Ovary (tissue), 9 donors: ENCODE results near the gene YWHAH. TPM values are rescaled to one million over a fixed set of nuclear protein-coding genes. Genes with fewer than 3 reads are reported as not detected.

Experiments used
- DNase-seq, 5 donors: peaks; one replicate each; pipeline ENCODE4 v3.0.0-alpha.2; 2019 to 2020
- H3K27ac ChIP-seq, 2 donors: fragments of 200-600 bp; one replicate each; pipeline versions ENCODE4 v1.5.1 to v1.8.0; 2019 to 2022
- H3K27me3 ChIP-seq: fragments of 200-600 bp; one replicate; pipeline ENCODE4 v1.8.0; 2022
- H3K36me3 ChIP-seq: fragments of 200-600 bp; sonication (generic); one replicate; pipeline ENCODE4 v1.5.1; 2019
- H3K4me1 ChIP-seq: one replicate; pipeline ENCODE4 v1.8.1; 2013; ENCODE audit warnings: mild to moderate bottlenecking, moderate library complexity; ENCODE audit not compliant: insufficient read depth
- H3K4me3 ChIP-seq: fragments of 200-600 bp; sonication (generic); one replicate; pipeline ENCODE4 v1.5.1; 2017
- H3K9me3 ChIP-seq, 2 donors: fragments of 200-600 bp in 1 of 2; sonication (generic) in 1 of 2; one replicate each; pipeline versions ENCODE4 v1.5.1 to v1.8.1; 2013 to 2019; ENCODE audit warnings: mild to moderate bottlenecking in 1 of 2, moderate library complexity in 1 of 2
- CTCF ChIP-seq, 3 donors: fragments of 450-650 bp in 2 of 3; fragments of 200-600 bp in 1 of 3; IDR thresholded peaks; one replicate each; pipeline versions ENCODE4 v1.5.1 to v1.8.0; 2016 to 2022; ENCODE audit warnings: antibody characterized with exemption in 3 of 3, mild to moderate bottlenecking in 1 of 3
- EP300 ChIP-seq: sonication (generic); formaldehyde crosslinking; IDR thresholded peaks from one replicate; pipeline ENCODE4 v1.6.1; 2017; ENCODE audit warnings: antibody characterized with exemption
- POLR2A ChIP-seq: fragments of 450-650 bp; IDR thresholded peaks from one replicate; pipeline ENCODE4 v1.6.1; 2017; ENCODE audit warnings: antibody characterized with exemption, mild to moderate bottlenecking, moderate library complexity
- WGBS, 3 donors: extraction: QIAGEN DNeasy Blood & Tissue Kit in 1 of 3; methylation state at CpG; one replicate each; pipeline versions ENCODE4 v1.1.5 to v1.1.7; 2013 to 2017; 5-methylcytosine and 5-hydroxymethylcytosine counted together
- intact Hi-C, 4 donors: fragments of 100-400 bp; cut with DNase I; formaldehyde crosslinking; loops; one replicate each; pipeline versions ENCODE4 v1.11.0 to v1.15.1; 2022 to 2023
- polyA plus RNA-seq, 2 donors: library from polyadenylated mRNA; stranded (reverse); fragments of 200-250 nt in 1 of 2; fragments of 350-450 nt in 1 of 2; fragmentation: Illumina TruSeq in 1 of 2; extraction: RNeasy Lipid Tissue Mini Kit (QIAGEN cat#74804) in 1 of 2; gene quantifications; one replicate each; pipeline ENCODE4 v1.2.3, GENCODE V29; 2013 to 2014
- total RNA-seq, 7 donors: library from RNA; depleted of rRNA in 2 of 7; stranded (reverse); fragments of >200 nt in 2 of 7; fragmentation: NEBNext Ultra II Directional in 3 of 7; extraction: Animal tissue kit (Norgen Biotek cat#: 25700) in 3 of 7; gene quantifications; one replicate each; pipeline versions ENCODE4 v1.1.0 to v1.2.4, GENCODE V29; 2016 to 2023
- donor health status: DM: no; HTN: no; CAD: no; lungs with moderate emphysema.
- donor health status: DM: no; HTN: no; CAD: no.
- donor health status: Bipolar disorder and iron deficiency.
- donor health status: DM: yes; HTN: yes; CAD: no.
- donor health status: DM: no; HTN: no; CAD: no.
- donor health status: DM: yes; HTN: yes; CAD: no.

The YWHAH gene
- total and polyA plus RNA-seq, 9 donors = 51.5 to 144 (median 107) TPM

- intact Hi-C loops = no loop called here
- WGBS, 3 donors = 65 to 82% (median 70%) methylated on average over 4 of the region's 4 CpGs
- no peaks in the 10 kb centered on the region for H3K36me3 ChIP-seq
- H3K4me3 ChIP-seq = no peak overlapping the region
- H3K27me3 ChIP-seq = no peaks in the 10 kb centered on the region
- peaks cover 15% of the 10 kb centered on the region for H3K4me1 ChIP-seq
- H3K9me3 ChIP-seq = no peaks in the 10 kb centered on the region
- TF ChIP-seq POLR2A (no peak), CTCF (IDR thresholded peaks at IDR 0.05) (no peak), EP300 (no peak)
- peak in 1 of 5 donors; percentile 12 for DNase-seq
- no peak overlapping the region for H3K27ac ChIP-seq
Measured at GRCh38 chr22:31950226-31950625, 5.9 kb downstream of the YWHAH start.

DNA sequence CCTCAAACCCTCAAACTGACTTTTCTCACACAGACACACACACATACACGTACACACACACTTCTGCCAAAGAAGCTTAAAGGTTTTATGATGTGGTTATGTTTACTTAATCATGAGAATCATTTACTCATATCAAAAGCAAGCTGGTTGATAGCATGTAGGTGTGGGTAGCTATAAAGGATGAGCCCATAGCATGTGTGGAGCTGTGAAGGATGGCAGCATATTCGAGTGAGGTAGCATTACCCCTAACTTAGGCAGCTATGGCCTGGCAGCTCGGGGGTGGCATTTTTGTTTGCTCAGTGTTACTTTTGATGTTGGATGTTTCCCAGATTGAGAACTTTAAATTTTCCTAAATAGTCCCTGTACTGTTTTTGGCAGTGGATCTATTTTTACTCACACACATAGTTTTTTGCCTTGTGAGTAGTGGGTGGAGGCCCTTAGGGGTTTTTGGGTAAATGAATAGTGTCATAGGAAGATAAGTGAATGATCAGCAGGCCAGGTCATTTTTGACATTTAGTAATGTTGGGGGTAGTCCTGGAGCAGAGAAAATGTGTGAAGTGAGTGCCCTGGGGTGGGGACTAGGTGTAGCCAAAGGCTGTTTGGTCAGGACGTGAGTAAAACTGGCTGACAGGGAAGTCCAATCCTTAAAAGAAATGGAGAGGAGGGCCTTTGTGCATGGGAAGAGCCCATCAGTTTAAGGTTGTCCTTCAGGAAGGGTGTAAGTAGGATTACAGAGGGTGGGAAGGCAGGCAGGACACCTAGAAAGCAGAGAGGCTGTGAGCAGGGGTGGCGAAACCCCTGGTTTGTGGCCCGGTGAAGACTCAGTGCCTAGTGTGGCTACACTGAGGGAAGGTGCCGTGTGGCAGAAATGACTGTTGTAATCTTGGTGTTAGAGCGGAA lies 7.1 kb downstream of the YWHAH start:
- TF ChIP-seq POLR2A = no peak
- no peak for TF ChIP-seq EP300
- no peak for TF ChIP-seq CTCF (IDR thresholded peaks at IDR 0.05)
- no peak for DNase-seq
- Histone ChIP-seq H3K9me3 (no peaks in the 10 kb centered on the region), H3K27me3 (no peaks in the 10 kb centered on the region), H3K4me3 (no peak overlapping the region), H3K36me3 (no peaks in the 10 kb centered on the region), H3K4me1 (peaks cover 15% of the 10 kb centered on the region), H3K27ac (peak overlapping the region in 1 of 2 donors; percentile 35)
- WGBS, 3 donors = 70 to 78% (median 77%) methylated on average over 8 of the region's 8 CpGs
- intact Hi-C loops = no loop called here

- TF ChIP-seq POLR2A = no peak
- TF ChIP-seq CTCF (IDR thresholded peaks at IDR 0.05) = no peak
- TF ChIP-seq EP300 = no peak
- no peak for DNase-seq
- peak overlapping the region in 1 of 2 donors; percentile 35 for H3K27ac ChIP-seq
- WGBS, 3 donors = 74 to 81% (median 76%) methylated on average over 2 of the region's 2 CpGs
- H3K36me3 ChIP-seq = no peaks in the 10 kb centered on the region
- H3K9me3 ChIP-seq = no peaks in the 10 kb centered on the region
- H3K27me3 ChIP-seq = no peaks in the 10 kb centered on the region
- H3K4me3 ChIP-seq = no peak overlapping the region
- H3K4me1 ChIP-seq = peaks cover 15% of the 10 kb centered on the region
- intact Hi-C loops = no loop called here
Measured at GRCh38 chr22:31952094-31952401, 7.7 kb downstream of the YWHAH start.

DNA sequence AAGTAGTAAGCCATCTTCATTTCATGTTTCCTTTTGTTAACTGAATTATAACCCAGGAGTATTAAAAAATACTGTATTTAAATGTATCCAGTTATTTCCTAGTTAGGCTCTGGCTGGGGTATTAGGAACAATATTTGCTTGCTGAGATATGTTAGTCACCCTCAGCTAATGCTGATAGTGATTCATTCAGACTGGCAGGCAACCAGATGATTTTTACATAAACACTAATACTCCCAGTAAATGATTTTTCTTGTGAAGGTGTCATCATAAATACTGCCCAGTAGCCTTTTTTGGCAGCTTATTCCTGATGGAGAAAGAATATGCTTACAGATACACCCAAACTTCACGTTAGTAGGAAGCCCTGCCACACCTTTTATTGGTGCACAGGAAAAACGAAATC lies 8.1 kb downstream of the YWHAH start:
- Histone ChIP-seq H3K4me1 (peaks cover 15% of the 10 kb centered on the region), H3K27ac (no peak overlapping the region), H3K4me3 (no peak overlapping the region), H3K36me3 (no peaks in the 10 kb centered on the region), H3K9me3 (no peaks in the 10 kb centered on the region), H3K27me3 (no peaks in the 10 kb centered on the region)
- TF ChIP-seq CTCF (IDR thresholded peaks at IDR 0.05) (no peak), POLR2A (no peak), EP300 (no peak)
- intact Hi-C loops = no loop called here
- DNase-seq = no peak
- 6 to 8% (median 7%) methylated on average over 2 of the region's 2 CpGs for WGBS, 3 donors
